HepG2 (cell line): ENCODE results near the gene KAZN. TPM values are rescaled to one million over a fixed set of nuclear protein-coding genes. Genes with fewer than 3 reads are reported as not detected.

Experiments used
- ATAC-seq: fragments of 200-7000 bp; cut with Tn5 transposase; 3 replicates; pipeline ENCODE4 v1.9.1; 2020; ENCODE audit warnings: mild to moderate bottlenecking, moderate library complexity
- BruUV-seq: library from RNA; stranded (reverse); fragments of 400-500 nt; replicated peaks from 2 replicates; lab custom pipeline; 2021; lab: Mats Ljungman, UMichigan
- CTCF ChIA-PET: fragments of 300-600 bp; formaldehyde crosslinking; extraction: SDS; loops from one replicate; lab custom pipeline; 2021; ENCODE audit warnings: low total read pairs, inconsistent platforms, low intra/inter-chr PET ratio; lab: Yijun Ruan, JAX
- POLR2A ChIA-PET: fragments of 350-600 bp; sonication (Branson Sonifier 250); formaldehyde crosslinking; loops from one replicate; lab custom pipeline; 2020; ENCODE audit warnings: antibody characterized with exemption, inconsistent platforms; lab: Yijun Ruan, JAX
- DNase-seq: peaks from one replicate; pipeline ENCODE4 v3.0.0-alpha.2; 2015; ENCODE audit warnings: low spot score
- FAIRE-seq: peaks from 3 replicates; lab custom pipeline; 2011; peaks lifted over from hg19 to GRCh38; lab: Jason Lieb, UNC
- H2AFZ ChIP-seq: one replicate; pipeline ENCODE4 v1.6.1; 2011; ENCODE audit warnings: low read length, inconsistent platforms
- H3K27ac ChIP-seq: fragments of 300-600 bp; 3 replicates; pipeline ENCODE4 v1.8.0; 2011; ENCODE audit warnings: mixed run types, mild to moderate bottlenecking, mixed read lengths, low read length, inconsistent platforms; ENCODE audit not compliant: insufficient read depth; ENCODE audit errors: extremely low read length
- H3K27me3 ChIP-seq, 2 experiments: fragments of 200-600 bp in 1 of 2; 2 replicates in 1 of 2; 3 replicates in 1 of 2; pipeline versions ENCODE4 v1.6.0 to v1.8.0; 2011; ENCODE audit warnings: low read length in 2 of 2, mild to moderate bottlenecking in 2 of 2, moderate library complexity in 2 of 2, inconsistent platforms in 1 of 2; ENCODE audit not compliant: insufficient read depth in 2 of 2, control insufficient read depth in 1 of 2
- H3K36me3 ChIP-seq, 2 experiments: fragments of 200-600 bp in 1 of 2; replicated peaks in 1 of 2; 2 replicates in 1 of 2; 3 replicates in 1 of 2; pipeline versions ENCODE4 v1.5.1 to v1.8.0; 2011; ENCODE audit warnings: low read length in 2 of 2, inconsistent platforms in 1 of 2; ENCODE audit not compliant: insufficient read depth in 2 of 2, control insufficient read depth in 1 of 2
- H3K4me1 ChIP-seq: 2 replicates; pipeline ENCODE4 v1.5.1; 2012; ENCODE audit warnings: low read length, inconsistent platforms; ENCODE audit not compliant: insufficient read depth
- H3K4me2 ChIP-seq: 2 replicates; pipeline ENCODE4 v1.6.0; 2011; ENCODE audit warnings: low read depth, low read length, inconsistent platforms
- H3K4me3 ChIP-seq, 3 experiments: fragments of 200-600 bp in 1 of 3; sonication (generic), shearing (Covaris generic) in 1 of 3; replicated peaks in 1 of 3; 2 replicates each; pipeline ENCODE4 v1.5.1; 2011 to 2016; ENCODE audit warnings: low read length in 3 of 3, inconsistent platforms in 2 of 3, low read depth in 2 of 3, mild to moderate bottlenecking in 2 of 3, control low read depth in 1 of 3, mixed read lengths in 1 of 3; ENCODE audit not compliant: insufficient read depth in 1 of 3
- H3K79me2 ChIP-seq: one replicate; pipeline ENCODE4 v1.6.1; 2011; ENCODE audit warnings: low read length, inconsistent platforms; ENCODE audit not compliant: insufficient read depth
- H3K9ac ChIP-seq: 2 replicates; pipeline ENCODE4 v1.6.0; 2011; ENCODE audit warnings: mild to moderate bottlenecking, low read depth, low read length, inconsistent platforms; ENCODE audit not compliant: insufficient read depth
- H3K9me3 ChIP-seq: 2 replicates; pipeline ENCODE4 v1.5.1; 2012; ENCODE audit warnings: mild to moderate bottlenecking, low read length
- H4K20me1 ChIP-seq: 2 replicates; pipeline ENCODE4 v1.6.0; 2011; ENCODE audit warnings: inconsistent platforms, mild to moderate bottlenecking, low read length, moderate library complexity; ENCODE audit not compliant: insufficient read depth
- JUND ChIP-seq: sonication (generic); formaldehyde crosslinking; IDR thresholded peaks from 2 replicates; pipeline ENCODE4 v1.8.0; 2022; ENCODE audit warnings: mild to moderate bottlenecking, missing genetic modification reagents
- NFYB ChIP-seq: sonication (generic); formaldehyde crosslinking; IDR thresholded peaks from 2 replicates; pipeline ENCODE4 v1.4.0; 2020; ENCODE audit warnings: missing genetic modification reagents
- SPEN ChIP-seq: sonication (generic); formaldehyde crosslinking; IDR thresholded peaks from 2 replicates; pipeline ENCODE4 v1.5.1; 2020; ENCODE audit warnings: low read depth, mild to moderate bottlenecking, missing genetic modification reagents
- TRIM24 ChIP-seq: sonication (generic); formaldehyde crosslinking; IDR thresholded peaks from 2 replicates; pipeline ENCODE4 v1.8.0; 2022; ENCODE audit warnings: mild to moderate bottlenecking, missing genetic modification reagents
- ZBTB42 ChIP-seq: sonication (generic); formaldehyde crosslinking; IDR thresholded peaks from 2 replicates; pipeline ENCODE4 v1.5.0; 2020; ENCODE audit warnings: mild to moderate bottlenecking, missing genetic modification reagents
- ZFYVE20 ChIP-seq: sonication (generic); formaldehyde crosslinking; IDR thresholded peaks from 2 replicates; pipeline ENCODE4 v1.8.0; 2023; ENCODE audit warnings: low read depth, mild to moderate bottlenecking, moderate library complexity, missing genetic modification reagents, borderline replicate concordance
- ZNF234 ChIP-seq: sonication (generic); formaldehyde crosslinking; conservative IDR thresholded peaks from 2 replicates; pipeline ENCODE4 v1.5.1; 2020; ENCODE audit warnings: mild to moderate bottlenecking, missing genetic modification reagents
- ZNF431 ChIP-seq: sonication (generic); formaldehyde crosslinking; IDR thresholded peaks from 2 replicates; pipeline ENCODE4 v1.9.0; 2022; ENCODE audit warnings: missing genetic modification reagents, low read depth, mild to moderate bottlenecking, borderline replicate concordance
- ZNF687 ChIP-seq: sonication (generic); formaldehyde crosslinking; IDR thresholded peaks from 2 replicates; pipeline ENCODE4 v1.5.1; 2020; ENCODE audit warnings: mild to moderate bottlenecking, missing genetic modification reagents, moderate library complexity
- ZNF800 ChIP-seq: sonication (generic); formaldehyde crosslinking; IDR thresholded peaks from 2 replicates; pipeline ENCODE4 v1.4.0; 2020; ENCODE audit warnings: missing genetic modification reagents
- WGBS: methylation state at CpG from one replicate; pipeline ENCODE4 v1.1.6; 2017; ENCODE audit warnings: low lambda C conversion rate; 5-methylcytosine and 5-hydroxymethylcytosine counted together
- in situ Hi-C: cut with HindIII; loops from 2 replicates; pipeline ENCODE4 v1.10.0; 2017; ENCODE audit warnings: low pct_unique_long_range_greater_than_20kb; ENCODE audit not compliant: extremely low pct_ligation_motif_present
- intact Hi-C: fragments of 100-400 bp; cut with micrococcal nuclease; formaldehyde crosslinking; loops from one replicate; pipeline ENCODE4 v1.10.0; 2022; ENCODE audit not compliant: unreplicated experiment
- polyA plus RNA-seq, 8 experiments: library from polyadenylated mRNA; depleted of rRNA in 3 of 8; stranded (reverse) in 7 of 8; unstranded in 1 of 8; fragments of >200 nt; fragmentation: Illumina TruSeq in 4 of 8; extraction: Trizol in 4 of 8; gene quantifications; 2 replicates each; pipeline versions ENCODE4 v1.2.1 to v1.2.3, GENCODE V29; 2011 to 2016; ENCODE audit warnings: low read depth in 4 of 8, missing spikeins in 1 of 8, mixed read lengths in 1 of 8; ENCODE audit not compliant: insufficient read depth in 1 of 8
- total RNA-seq, 5 experiments: library from RNA; depleted of rRNA; stranded (reverse); fragments of >200 nt; fragmentation: Illumina TruSeq; extraction: Trizol; gene quantifications; 2 replicates each; pipeline ENCODE4 v1.2.3, GENCODE V29; 2016; ENCODE audit warnings: low read depth in 1 of 5

KAZN gene
- total and polyA plus RNA-seq, 2 of the 13 experiments (the other 11 are each of a cell fraction or from before 2014, with no cell fraction given): 10.4 to 13.5 TPM

GRCh38 chr1:14949836-14950713, 351.6 kb downstream of the KAZN start (continued):
- TF ChIP-seq ZNF687: peak; percentile 97
- TF ChIP-seq TRIM24: no peak
- TF ChIP-seq, all 625 proteins: peak for 123

GRCh38 chr1:14951766-14952165, 353.3 kb downstream of the KAZN start:
- DNase-seq (no peak), FAIRE-seq (no peak), ATAC-seq (no peak)
- CTCF ChIA-PET: no interaction called here
- POLR2A ChIA-PET: interaction anchor here (0.6 to 7.0 kb wide), 4 partner anchors 11 to 150 kb away, joined by 3 to 109 read pairs (median 6); no protein-coding TSS in a partner anchor
- BruUV-seq: no TSS peak
- H3K9ac ChIP-seq: peak overlapping the region; percentile 48
- H3K4me3 ChIP-seq: no peak overlapping the region
- intact Hi-C loops: no loop called here
- peaks cover 48% of the 10 kb centered on the region for H3K79me2 ChIP-seq
- peaks cover 100% of the 10 kb centered on the region for H3K4me1 ChIP-seq
- H4K20me1 ChIP-seq: no peaks in the 10 kb centered on the region
- peak overlapping the region; percentile 88 for H3K27ac ChIP-seq
- 100% methylated on average over 2 of the region's 5 CpGs for WGBS
- peaks cover 5% of the 10 kb centered on the region; the same call in 1 of the 2 replicates for H3K9me3 ChIP-seq
- H3K4me2 ChIP-seq: peak overlapping the region; percentile 52
- in situ Hi-C loops: no loop called here
- no peaks in the 10 kb centered on the region for H3K27me3 ChIP-seq
- H2AFZ ChIP-seq: no peak overlapping the region
- peaks cover 0 to 6% of the 10 kb centered on the region in 2 experiments for H3K36me3 ChIP-seq
- TF ChIP-seq ZBTB42 (CRISPR knock-in tag) (no peak), SPEN (no peak), NFYB (no peak), ZNF800 (CRISPR knock-in tag) (no peak), ZNF687 (peak; percentile 42; the same call in 1 of the 2 replicates), ZNF431 (CRISPR knock-in tag) (0 out of 2 replicates have a peak, but pooled peaks have one; percentile 37), ZNF234 (CRISPR knock-in tag) (no peak), JUND (CRISPR knock-in tag) (no peak), ZFYVE20 (CRISPR knock-in tag) (no peak)
